SK-N-MC (cell line): ENCODE measurements around the gene OR1F1.

Source experiments
- EZH2 ChIP-seq: fragments of 200-600 bp; sonication (generic); IDR thresholded peaks from one replicate; pipeline ENCODE4 v1.6.1; 2017; ENCODE audit warnings: antibody characterized with exemption
- FOXP2 ChIP-seq: optimal IDR thresholded peaks from 2 replicates; pipeline ENCODE3; 2011; ENCODE audit warnings: mild to moderate bottlenecking, moderate library complexity; ENCODE audit not compliant: insufficient read depth; ENCODE audit errors: extremely low read length, control extremely low read depth
- POLR2AphosphoS5 ChIP-seq: IDR thresholded peaks from 2 replicates; pipeline ENCODE4 v1.6.1; 2012; ENCODE audit warnings: mild to moderate bottlenecking, low read depth, low read length, borderline replicate concordance

DNA sequence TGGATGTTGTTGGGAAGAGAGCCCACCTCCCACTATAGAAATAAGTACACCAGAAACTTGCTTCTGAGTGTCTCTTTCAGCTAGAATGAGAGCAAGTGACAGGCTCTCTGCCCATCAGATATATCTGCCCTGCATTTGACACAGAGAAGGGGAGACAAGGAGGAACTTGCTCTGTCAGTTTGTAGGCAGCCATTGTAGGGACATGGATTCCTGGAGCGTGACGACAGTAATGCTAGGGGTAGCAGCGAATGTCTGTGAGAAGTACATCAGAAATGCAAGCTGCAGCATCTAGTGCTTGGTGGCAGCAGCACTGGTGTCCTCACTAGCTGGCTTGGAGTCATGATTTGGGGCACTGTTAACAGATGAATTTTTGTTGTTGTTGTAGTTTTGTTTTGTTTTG lies 24.0 kb downstream of the OR1F1 start:
- TF ChIP-seq POLR2AphosphoS5 (no peak), EZH2 (no peak), FOXP2 (no peak)
